Epithelial cell of esophagus (primary cell): ENCODE data around the gene ARMC6.

Experiments
- DNase-seq: peaks from one replicate; pipeline ENCODE4 v3.0.0; 2010; ENCODE audit warnings: low read depth
- H3K4me3 ChIP-seq: 2 replicates; pipeline ENCODE4 v1.5.1; 2011; ENCODE audit warnings: mild to moderate bottlenecking, low read length, control low read depth
- TF ChIP-seq, protein P1 (sequence below): IDR thresholded peaks from 2 replicates; pipeline ENCODE4 v1.5.1; 2011; ENCODE audit warnings: low read depth, mild to moderate bottlenecking, low read length, control low read depth, inconsistent platforms; ENCODE audit not compliant: insufficient read depth; ENCODE audit errors: missing control alignments

ARMC6 gene

DNA sequence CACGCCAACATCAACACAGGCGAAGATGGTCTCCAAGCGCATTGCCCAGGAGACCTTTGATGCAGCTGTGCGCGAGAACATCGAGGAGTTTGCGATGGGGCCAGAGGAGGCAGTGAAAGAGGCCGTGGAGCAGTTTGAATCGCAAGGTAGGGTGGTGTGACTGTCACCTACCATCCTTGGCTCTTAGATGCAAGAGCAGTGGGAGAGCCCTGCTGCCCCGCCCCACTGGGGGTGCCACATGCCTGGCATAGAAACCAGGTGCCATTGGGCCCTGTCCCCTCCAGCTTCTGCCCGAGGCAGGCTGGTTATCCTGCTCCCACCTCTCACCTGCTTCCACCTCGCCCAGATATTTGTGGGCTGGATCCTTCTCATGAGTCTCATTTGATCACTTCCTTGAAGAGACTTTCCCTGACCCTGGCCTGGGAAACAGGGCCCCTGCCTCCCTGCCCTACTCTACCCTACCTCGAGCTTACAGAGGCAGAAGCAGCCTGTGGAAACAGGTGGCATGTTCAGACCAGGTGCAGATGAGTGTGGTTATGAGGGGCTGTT, 9.4 kb downstream of the ARMC6 start:
- DNase-seq = no peak
- H3K4me3 ChIP-seq = no peak overlapping the region
- TF ChIP-seq, protein P1, sequence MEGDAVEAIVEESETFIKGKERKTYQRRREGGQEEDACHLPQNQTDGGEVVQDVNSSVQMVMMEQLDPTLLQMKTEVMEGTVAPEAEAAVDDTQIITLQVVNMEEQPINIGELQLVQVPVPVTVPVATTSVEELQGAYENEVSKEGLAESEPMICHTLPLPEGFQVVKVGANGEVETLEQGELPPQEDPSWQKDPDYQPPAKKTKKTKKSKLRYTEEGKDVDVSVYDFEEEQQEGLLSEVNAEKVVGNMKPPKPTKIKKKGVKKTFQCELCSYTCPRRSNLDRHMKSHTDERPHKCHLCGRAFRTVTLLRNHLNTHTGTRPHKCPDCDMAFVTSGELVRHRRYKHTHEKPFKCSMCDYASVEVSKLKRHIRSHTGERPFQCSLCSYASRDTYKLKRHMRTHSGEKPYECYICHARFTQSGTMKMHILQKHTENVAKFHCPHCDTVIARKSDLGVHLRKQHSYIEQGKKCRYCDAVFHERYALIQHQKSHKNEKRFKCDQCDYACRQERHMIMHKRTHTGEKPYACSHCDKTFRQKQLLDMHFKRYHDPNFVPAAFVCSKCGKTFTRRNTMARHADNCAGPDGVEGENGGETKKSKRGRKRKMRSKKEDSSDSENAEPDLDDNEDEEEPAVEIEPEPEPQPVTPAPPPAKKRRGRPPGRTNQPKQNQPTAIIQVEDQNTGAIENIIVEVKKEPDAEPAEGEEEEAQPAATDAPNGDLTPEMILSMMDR = no peak

DNA sequence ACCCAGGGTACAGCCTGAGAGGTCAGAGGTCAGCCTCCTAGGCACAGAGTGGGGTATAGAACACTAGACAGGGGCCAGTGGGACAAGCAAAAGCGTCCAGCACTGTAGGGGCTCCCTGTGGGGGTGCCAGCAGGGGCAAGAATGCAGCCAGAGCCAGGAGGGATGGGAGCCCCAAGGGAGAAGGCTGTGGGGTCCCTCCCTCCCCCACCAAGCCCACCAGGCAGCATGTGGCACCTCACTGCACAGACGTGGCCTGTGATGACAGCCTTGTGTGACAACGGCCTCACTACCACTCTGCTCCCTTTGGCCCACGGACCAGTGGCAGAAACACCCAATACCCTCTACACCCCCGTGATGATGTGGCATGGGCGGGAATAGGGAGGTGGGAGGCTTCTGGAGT, 10.1 kb downstream of the ARMC6 start:
- H3K4me3 ChIP-seq = no peak overlapping the region
- TF ChIP-seq, protein P1 = no peak
- DNase-seq = no peak

DNA sequence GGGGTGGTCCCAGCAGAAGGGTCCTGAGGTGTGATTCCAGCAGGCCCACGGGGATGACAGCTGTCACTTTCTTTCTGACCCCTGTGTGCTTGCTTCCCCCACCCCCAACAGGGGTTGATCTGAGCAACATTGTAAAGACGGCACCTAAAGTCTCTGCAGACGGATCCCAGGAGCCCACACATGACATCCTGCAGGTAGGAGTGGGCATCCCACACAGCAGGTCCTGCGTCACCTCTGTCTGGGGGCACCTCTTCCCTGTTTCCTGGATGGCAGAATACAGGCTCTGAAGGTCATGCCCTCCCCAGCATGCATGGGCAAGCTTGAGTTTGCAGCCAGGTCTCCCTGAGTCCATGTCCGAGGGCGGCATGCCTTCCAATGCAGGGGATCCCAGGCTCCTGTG, 10.5 kb downstream of the ARMC6 start:
- no peak overlapping the region for H3K4me3 ChIP-seq
- no peak for DNase-seq
- TF ChIP-seq, protein P1 = no peak

DNA sequence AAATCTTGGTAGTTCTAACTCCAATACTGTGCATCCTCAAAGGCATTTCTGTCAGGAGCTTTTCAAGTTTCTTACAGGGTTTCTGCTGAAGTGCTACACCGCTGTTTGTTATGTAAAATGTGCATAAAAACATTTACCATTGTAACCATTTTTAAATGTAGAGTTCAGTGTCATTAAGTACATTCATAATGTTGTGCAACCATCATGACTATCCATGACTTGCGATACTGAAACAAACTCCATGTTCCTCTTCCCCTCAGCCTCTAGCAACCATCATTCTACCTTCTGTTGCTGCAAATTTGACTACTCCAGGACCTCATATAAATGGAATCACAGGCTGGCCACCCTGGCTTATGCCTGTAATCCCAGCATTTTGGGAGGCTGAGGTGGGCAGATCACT, 16.0 kb downstream of the ARMC6 start:
- peak; percentile 45 for DNase-seq
- H3K4me3 ChIP-seq = no peak overlapping the region
- TF ChIP-seq, protein P1 = no peak

DNA sequence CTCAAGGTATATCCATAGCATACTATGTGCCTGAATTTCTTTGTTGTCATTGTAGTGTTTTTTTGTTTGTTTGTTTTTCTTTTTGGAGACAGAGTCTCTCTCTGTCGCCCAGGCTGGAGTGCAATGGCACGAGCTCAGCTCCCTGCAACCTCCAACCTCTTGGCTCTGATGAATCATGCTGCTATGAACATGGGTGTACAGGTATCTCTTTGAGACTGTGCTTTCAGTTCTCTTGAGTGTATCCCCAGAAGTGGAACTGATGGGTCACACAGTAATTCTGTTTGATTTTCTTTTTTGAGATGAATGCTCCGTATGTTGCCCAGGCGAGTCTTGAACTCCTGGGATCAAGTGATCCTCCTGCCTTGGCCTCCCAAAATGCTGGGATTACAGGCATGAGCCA, 16.7 kb downstream of the ARMC6 start:
- peak; percentile 44 for DNase-seq
- TF ChIP-seq, protein P1 = no peak
- no peak overlapping the region for H3K4me3 ChIP-seq

DNA sequence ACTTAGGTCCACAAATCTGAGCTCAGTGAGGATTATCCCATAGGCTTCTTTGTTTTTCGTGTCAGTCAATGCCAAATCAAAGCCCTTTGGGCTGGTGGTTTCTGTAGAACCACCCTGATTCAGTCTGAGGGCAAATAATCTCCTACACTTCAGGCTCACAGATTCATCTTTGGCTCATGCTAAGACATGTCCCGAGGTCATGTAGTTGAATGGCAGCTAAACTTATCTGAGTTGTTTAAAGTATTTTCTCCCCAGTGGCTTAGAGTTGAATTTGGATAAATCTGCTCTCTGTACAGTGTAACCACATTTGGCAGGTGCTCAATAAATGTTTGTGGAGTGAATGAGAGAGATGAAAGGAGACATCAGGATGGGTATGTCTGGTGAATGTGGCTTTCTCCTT, 17.3 kb downstream of the ARMC6 start:
- peak; percentile 60 for DNase-seq
- H3K4me3 ChIP-seq = no peak overlapping the region
- TF ChIP-seq, protein P1 = no peak

DNA sequence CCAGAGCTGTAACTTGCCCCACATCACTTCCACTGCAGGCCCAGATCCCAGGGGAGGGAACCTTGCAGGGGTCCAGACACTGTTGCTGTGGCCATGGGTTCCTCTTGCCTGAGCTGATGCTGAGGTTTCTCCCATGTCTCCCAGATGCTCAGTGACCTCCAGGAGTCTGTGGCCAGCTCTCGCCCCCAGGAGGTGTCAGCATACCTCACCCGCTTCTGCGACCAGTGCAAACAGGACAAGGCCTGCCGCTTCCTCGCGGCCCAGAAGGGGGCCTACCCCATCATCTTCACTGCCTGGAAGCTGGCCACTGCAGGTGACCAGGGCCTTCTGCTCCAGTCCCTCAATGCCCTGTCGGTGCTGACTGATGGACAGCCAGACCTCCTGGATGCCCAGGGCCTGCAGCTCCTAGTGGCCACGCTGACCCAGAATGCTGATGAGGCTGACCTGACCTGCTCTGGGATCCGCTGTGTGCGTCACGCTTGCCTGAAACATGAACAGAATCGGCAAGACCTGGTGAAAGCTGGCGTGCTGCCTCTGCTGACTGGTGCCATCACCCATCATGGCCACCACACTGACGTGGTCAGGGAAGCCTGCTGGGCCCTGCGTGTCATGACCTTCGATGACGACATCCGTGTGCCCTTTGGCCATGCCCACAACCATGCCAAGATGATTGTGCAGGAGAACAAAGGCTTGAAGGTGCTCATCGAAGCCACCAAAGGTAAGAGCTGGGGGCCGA, 18.2 kb downstream of the ARMC6 start:
- no peak for DNase-seq
- no peak overlapping the region for H3K4me3 ChIP-seq

More for the DNA sequence above, 18.2 kb downstream of the ARMC6 start:
- TF ChIP-seq, protein P1 = no peak
